Stimulated activated CD4-positive, alpha-beta T cell treated with anti-CD3 and anti-CD28 coated beads, TNF-alpha, amount 100 ng/mL, for 24 hours (primary cell): ENCODE results near the gene PCDHA10.
"Not testable (repeated sequence)": the region's sequence is repeated elsewhere in the genome, so short reads cannot be mapped to it uniquely, and the experiment has no call there.

Source experiments
- DNase-seq, 3 experiments: peaks; one replicate each; pipeline ENCODE4 v3.0.0-alpha.2; 2020; ENCODE audit warnings: low read depth in 3 of 3

Gene PCDHA10

GRCh38 chr5:140840978-140841962, 14.4 kb upstream of the PCDHA10 start, which contains the start of gene PCDHA8:
Gene PCDHA8, plus strand, starts transcription at chr5:140841187. Its CDS starts 135 bp downstream, at chr5:140841322.
- no peak for DNase-seq

- no peak for DNase-seq
Observed at GRCh38 chr5:140842798-140843733, 12.6 kb upstream of the PCDHA10 start.

- DNase-seq, result not testable (repeated sequence)
Observed at GRCh38 chr5:140848139-140849102, 7.3 kb upstream of the PCDHA10 start, which contains the start of gene PCDHA9. Gene PCDHA9, plus strand, starts transcription at chr5:140848382. Its CDS starts 114 bp downstream, at chr5:140848496.

DNA sequence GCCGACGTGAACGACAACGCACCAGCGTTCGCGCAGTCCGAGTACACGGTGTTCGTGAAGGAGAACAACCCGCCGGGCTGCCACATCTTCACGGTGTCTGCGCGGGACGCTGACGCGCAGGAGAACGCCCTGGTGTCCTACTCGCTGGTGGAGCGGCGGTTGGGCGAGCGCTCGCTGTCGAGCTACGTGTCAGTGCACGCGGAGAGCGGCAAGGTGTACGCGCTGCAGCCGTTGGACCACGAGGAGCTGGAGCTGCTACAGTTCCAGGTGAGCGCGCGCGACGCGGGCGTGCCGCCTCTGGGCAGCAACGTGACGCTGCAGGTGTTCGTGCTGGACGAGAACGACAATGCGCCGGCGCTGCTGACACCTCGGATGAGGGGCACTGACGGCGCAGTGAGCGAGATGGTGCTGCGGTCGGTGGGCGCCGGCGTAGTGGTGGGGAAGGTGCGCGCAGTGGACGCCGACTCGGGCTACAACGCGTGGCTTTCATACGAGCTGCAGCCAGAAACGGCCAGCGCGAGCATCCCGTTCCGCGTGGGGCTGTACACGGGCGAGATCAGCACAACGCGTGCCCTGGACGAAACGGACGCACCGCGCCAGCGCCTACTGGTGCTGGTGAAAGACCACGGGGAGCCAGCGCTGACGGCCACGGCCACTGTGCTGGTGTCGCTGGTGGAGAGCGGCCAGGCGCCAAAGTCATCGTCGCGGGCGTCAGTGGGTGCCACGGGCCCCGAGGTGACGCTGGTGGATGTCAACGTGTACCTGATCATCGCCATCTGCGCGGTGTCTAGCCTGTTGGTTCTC, 5.7 kb upstream of the PCDHA10 start:
- DNase-seq, result not testable (repeated sequence)

DNA sequence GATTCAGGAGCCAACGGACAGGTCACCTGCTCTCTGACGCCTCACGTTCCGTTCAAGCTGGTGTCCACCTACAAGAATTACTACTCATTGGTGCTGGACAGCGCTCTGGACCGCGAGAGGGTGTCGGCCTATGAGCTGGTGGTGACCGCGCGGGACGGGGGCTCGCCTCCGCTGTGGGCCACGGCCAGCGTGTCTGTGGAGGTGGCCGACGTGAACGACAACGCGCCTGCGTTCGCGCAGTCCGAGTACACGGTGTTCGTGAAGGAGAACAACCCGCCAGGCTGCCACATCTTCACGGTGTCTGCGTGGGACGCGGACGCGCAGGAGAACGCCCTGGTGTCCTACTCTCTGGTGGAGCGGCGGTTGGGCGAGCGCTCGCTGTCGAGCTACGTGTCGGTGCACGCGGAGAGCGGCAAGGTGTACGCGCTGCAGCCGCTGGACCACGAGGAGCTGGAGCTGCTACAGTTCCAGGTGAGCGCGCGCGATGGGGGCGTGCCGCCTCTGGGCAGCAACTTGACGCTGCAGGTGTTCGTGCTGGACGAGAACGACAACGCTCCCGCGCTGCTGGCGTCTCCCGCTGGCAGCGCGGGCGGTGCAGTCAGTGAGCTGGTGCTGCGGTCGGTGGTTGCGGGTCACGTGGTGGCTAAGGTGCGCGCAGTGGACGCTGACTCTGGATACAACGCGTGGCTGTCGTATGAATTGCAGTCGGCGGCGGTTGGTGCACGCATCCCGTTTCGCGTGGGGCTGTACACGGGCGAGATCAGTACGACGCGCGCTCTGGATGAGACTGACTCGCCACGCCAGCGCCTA, 1.7 kb downstream of the PCDHA10 start:
- no peak for DNase-seq

DNA sequence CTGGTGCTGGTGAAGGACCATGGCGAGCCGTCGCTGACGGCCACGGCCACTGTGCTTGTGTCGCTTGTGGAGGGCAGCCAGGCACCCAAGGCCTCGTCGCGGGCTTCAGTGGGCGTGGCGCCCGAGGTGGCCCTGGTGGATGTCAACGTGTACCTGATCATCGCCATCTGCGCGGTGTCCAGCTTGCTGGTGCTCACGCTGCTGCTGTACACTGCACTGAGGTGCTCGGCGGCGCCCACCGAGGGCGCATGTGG, 2.2 kb downstream of the PCDHA10 start:
- no peak for DNase-seq

GRCh38 chr5:140862441-140863295, 7.0 kb downstream of the PCDHA10 start:
- no peak for DNase-seq

DNA sequence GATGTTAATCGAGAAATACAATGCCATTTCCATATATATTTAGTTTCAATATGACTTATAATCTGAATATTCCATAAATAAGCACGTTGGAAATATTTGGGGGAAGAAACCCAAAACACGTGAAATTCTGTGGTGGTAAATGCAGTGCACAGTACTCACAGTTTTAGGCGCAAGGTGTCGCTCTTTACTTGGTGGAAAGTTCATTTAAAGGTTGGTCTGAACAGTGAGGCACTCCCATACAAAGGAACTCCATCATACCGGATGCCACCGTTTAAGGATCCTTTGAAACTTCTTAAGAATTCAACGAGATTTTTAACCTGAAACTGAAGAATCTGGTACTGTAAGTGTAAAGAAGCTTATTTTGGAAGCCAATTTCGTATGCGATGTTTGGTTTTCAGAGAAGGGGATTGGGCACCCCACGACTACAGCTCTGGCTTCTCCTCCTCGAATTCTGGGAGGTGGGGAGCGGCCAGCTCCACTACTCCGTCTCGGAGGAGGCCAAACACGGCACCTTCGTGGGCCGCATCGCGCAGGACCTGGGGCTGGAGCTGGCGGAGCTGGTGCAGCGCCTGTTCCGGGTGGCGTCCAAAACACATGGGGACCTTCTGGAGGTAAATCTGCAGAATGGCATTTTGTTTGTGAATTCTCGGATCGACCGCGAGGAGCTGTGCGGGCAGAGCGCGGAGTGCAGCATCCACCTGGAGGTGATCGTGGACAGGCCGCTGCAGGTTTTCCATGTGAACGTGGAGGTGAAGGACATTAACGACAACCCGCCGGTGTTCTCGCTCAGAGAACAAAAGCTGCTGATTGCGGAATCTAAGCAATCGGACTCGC, 13.2 kb downstream of the PCDHA10 start, which contains the start of gene PCDHA11:
Gene PCDHA11, plus strand, starts transcription at position 237 of the 834 bp plus-strand sequence. Its CDS starts 147 bp downstream, at position 384.
- no peak for DNase-seq

DNA sequence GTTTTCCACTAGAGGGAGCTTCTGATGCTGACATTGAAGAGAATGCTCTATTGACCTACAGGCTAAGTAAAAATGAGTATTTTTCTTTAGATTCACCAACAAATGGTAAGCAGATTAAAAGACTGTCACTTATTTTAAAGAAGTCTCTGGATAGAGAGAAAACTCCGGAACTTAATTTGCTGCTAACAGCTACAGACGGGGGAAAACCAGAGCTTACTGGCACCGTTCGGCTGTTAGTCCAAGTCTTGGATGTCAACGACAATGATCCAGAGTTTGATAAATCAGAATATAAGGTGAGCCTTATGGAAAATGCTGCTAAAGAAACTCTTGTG, 13.8 kb downstream of the PCDHA10 start:
- no peak for DNase-seq

- no peak for DNase-seq
Observed at GRCh38 chr5:140870221-140871201, 14.8 kb downstream of the PCDHA10 start.

GRCh38 chr5:140875085-140876065, 19.7 kb downstream of the PCDHA10 start, which contains the start of gene PCDHA12:
Gene PCDHA12, plus strand, starts transcription at chr5:140875308. Its CDS starts 165 bp downstream, at chr5:140875473.
- no peak for DNase-seq

- not testable (repeated sequence) for DNase-seq
Observed at GRCh38 chr5:140876541-140877261, 21.0 kb downstream of the PCDHA10 start.

- no peak for DNase-seq
Observed at GRCh38 chr5:140877262-140877581, 21.5 kb downstream of the PCDHA10 start.

DNA sequence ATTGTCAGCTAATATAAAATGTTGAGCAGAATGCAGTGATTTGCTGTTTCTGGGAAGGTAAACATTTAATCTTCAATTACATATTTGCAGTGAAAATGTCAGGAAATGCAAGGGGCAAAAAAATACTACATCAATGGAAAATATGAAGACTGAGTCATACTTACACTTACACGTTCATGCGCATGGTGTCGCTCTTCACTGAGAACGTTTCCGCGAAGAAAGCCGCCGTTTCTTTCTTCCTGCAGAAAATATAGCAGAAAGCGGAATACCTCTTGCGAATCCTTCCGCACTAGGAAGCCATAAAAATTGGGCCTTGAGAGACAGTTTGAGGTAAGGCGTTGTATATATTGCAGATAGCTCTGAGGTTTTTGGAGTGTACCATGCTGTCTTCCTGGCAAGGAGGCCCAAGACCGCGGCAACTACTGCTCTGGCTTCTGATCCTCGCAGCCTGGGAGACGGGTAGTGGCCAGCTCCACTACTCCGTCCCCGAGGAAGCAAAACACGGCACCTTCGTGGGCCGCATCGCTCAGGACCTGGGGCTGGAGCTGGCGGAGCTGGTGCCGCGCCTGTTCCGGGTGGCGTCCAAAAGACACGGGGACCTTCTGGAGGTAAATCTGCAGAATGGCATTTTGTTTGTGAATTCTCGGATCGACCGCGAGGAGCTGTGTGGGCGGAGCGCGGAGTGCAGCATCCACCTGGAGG, 26.3 kb downstream of the PCDHA10 start, which contains the start of gene PCDHA13:
Gene PCDHA13, plus strand, starts transcription at position 236 of the 702 bp plus-strand sequence. Its CDS starts 145 bp downstream, at position 381.
- DNase-seq, result no peak
